ENCODE results near the gene TAOK1. TPM values are rescaled to one million over a fixed set of nuclear protein-coding genes. Genes with fewer than 3 reads are reported as not detected.
"Not testable (repeated sequence)": the region's sequence is repeated elsewhere in the genome, so short reads cannot be mapped to it uniquely, and the experiment has no call there.

TAOK1 gene
- total RNA-seq, 1 donor from 2014 or later = 81.1 TPM

DNA sequence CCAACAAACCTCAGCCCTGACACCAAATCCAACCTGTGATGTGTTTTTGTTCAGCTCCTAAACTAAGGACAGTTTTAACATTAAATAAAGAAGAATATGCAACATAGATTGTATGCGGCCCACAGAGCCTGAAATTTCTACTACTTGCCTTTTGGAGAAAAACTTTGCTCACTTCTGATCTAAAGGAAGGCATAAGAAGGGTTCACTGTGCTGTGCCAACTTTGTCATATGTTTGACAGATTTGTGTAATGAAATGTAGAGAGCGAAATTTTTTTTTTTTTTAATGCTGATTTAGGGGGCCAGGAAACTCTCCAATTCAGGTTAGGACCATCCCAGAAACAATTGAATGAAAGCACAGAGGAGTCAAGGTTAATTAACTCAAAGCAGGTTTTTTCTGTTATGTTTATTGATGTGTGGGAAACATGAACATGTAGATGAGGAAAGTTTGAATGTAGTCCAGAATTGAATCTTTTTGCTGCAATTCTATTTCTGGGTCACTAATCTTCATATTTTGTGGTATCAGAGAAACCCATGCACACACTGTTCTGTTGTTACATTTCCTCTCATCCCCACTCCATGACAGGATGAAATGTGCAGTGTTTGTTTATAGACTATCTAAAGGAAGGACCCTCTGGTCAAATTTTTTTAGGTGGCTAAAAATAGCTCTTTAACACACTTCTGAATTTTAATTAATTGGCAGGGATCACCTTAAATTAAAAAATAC lies 71.5 kb downstream of the TAOK1 start:
- no peak for DNase-seq (ENCODE audit: extremely low spot score, unreplicated experiment)
- H3K4me1 Mint-ChIP-seq (ENCODE audit: unreplicated experiment) = peaks cover 21% of the 10 kb centered on the region
- H3K9me3 Mint-ChIP-seq (ENCODE audit: unreplicated experiment) = no peaks in the 10 kb centered on the region
- peaks cover 30% of the 10 kb centered on the region for H3K36me3 Mint-ChIP-seq (ENCODE audit: unreplicated experiment)
- H3K27me3 Mint-ChIP-seq (ENCODE audit: unreplicated experiment) = no peaks in the 10 kb centered on the region
- peak overlapping the region; percentile 15 for H3K27ac Mint-ChIP-seq (ENCODE audit: unreplicated experiment)
- TF ChIP-seq, protein P1, sequence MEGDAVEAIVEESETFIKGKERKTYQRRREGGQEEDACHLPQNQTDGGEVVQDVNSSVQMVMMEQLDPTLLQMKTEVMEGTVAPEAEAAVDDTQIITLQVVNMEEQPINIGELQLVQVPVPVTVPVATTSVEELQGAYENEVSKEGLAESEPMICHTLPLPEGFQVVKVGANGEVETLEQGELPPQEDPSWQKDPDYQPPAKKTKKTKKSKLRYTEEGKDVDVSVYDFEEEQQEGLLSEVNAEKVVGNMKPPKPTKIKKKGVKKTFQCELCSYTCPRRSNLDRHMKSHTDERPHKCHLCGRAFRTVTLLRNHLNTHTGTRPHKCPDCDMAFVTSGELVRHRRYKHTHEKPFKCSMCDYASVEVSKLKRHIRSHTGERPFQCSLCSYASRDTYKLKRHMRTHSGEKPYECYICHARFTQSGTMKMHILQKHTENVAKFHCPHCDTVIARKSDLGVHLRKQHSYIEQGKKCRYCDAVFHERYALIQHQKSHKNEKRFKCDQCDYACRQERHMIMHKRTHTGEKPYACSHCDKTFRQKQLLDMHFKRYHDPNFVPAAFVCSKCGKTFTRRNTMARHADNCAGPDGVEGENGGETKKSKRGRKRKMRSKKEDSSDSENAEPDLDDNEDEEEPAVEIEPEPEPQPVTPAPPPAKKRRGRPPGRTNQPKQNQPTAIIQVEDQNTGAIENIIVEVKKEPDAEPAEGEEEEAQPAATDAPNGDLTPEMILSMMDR (IDR thresholded peaks at IDR 0.05) = no peak
- H3K4me3 Mint-ChIP-seq (ENCODE audit: unreplicated experiment) = no peak overlapping the region

DNA sequence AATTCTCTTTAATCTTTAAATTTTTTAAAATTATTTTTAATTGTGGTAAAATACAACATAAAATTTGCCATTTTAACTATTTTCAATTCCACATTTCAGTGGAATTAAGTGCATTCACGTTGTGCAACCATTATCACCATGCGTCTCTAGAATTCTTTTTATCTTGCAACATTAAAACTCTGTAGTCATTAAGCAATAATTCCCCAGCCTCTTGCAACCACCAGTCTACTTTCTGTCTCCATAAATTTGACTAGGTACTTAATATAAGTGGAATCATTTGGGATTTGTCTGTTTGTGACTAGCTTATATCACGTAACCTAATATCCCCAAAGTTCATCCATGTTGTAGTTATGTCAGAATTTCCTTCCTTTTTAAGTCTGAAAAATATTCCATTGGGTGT lies 79.1 kb downstream of the TAOK1 start:
- no peaks in the 10 kb centered on the region for H3K27me3 Mint-ChIP-seq (ENCODE audit: unreplicated experiment)
- TF ChIP-seq, protein P1 (IDR thresholded peaks at IDR 0.05) = no peak
- peaks cover 7% of the 10 kb centered on the region for H3K4me1 Mint-ChIP-seq (ENCODE audit: unreplicated experiment)
- H3K36me3 Mint-ChIP-seq (ENCODE audit: unreplicated experiment) = peaks cover 44% of the 10 kb centered on the region
- H3K27ac Mint-ChIP-seq (ENCODE audit: unreplicated experiment) = no peak overlapping the region
- H3K4me3 Mint-ChIP-seq (ENCODE audit: unreplicated experiment) = no peak overlapping the region
- H3K9me3 Mint-ChIP-seq (ENCODE audit: unreplicated experiment) = no peaks in the 10 kb centered on the region
- DNase-seq (ENCODE audit: extremely low spot score, unreplicated experiment) = no peak

- H3K4me1 Mint-ChIP-seq (ENCODE audit: unreplicated experiment); H3K27ac Mint-ChIP-seq (ENCODE audit: unreplicated experiment); DNase-seq (ENCODE audit: extremely low spot score, unreplicated experiment); H3K4me3 Mint-ChIP-seq (ENCODE audit: unreplicated experiment); H3K9me3 Mint-ChIP-seq (ENCODE audit: unreplicated experiment); H3K27me3 Mint-ChIP-seq (ENCODE audit: unreplicated experiment): not testable (repeated sequence)
- H3K36me3 Mint-ChIP-seq (ENCODE audit: unreplicated experiment) = peaks cover 36% of the 10 kb centered on the region
Observed at GRCh38 chr17:29473437-29473836, 83.3 kb downstream of the TAOK1 start.

DNA sequence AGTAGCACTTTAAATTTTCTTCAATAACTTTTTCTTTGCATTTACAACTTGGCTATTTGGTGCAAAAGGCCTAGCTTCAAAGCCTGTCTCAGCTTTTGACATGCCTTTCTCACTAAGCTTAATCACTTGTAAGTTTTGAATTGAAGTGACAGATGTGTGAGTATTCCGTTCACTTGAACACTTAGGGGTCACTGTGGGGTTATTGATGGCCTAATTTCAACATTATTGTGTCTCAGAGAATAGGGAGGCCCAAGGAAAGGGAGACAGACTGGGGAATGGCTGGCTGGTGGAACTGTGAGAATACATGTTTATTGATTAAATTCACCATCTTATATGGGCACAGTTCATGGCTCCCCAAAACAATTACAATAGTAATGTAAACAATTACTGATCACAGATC lies 84.1 kb downstream of the TAOK1 start:
- H3K36me3 Mint-ChIP-seq (ENCODE audit: unreplicated experiment) = peaks cover 35% of the 10 kb centered on the region
- H3K4me1 Mint-ChIP-seq (ENCODE audit: unreplicated experiment) = no peaks in the 10 kb centered on the region
- no peaks in the 10 kb centered on the region for H3K27me3 Mint-ChIP-seq (ENCODE audit: unreplicated experiment)
- H3K4me3 Mint-ChIP-seq (ENCODE audit: unreplicated experiment) = no peak overlapping the region
- H3K27ac Mint-ChIP-seq (ENCODE audit: unreplicated experiment) = no peak overlapping the region
- TF ChIP-seq, protein P1 (IDR thresholded peaks at IDR 0.05) = no peak
- H3K9me3 Mint-ChIP-seq (ENCODE audit: unreplicated experiment) = no peaks in the 10 kb centered on the region
- no peak for DNase-seq (ENCODE audit: extremely low spot score, unreplicated experiment)

DNA sequence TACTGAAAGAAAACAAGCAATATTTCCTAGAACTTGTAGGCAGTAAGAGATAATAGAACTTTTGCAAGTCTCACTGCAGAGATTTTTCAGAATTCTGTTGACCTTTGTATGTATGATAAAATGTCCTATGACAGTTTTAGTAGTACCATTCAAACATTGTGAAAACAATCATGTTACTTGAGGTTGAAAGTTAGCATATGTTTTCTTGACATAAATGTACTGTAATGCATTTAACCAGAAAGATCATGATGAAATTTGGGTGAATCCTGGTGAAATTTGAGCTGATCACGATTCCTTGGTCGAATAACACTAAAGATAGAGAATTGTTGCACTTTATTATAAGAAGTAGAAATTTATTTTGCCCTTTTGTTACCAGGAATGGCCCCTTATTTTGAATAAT lies 85.7 kb downstream of the TAOK1 start:
- no peaks in the 10 kb centered on the region for H3K27me3 Mint-ChIP-seq (ENCODE audit: unreplicated experiment)

GRCh38 chr17:29480249-29480928 lies 90.2 kb downstream of the TAOK1 start:
- not testable (repeated sequence) for H3K4me3 Mint-ChIP-seq (ENCODE audit: unreplicated experiment); H3K27me3 Mint-ChIP-seq (ENCODE audit: unreplicated experiment); H3K27ac Mint-ChIP-seq (ENCODE audit: unreplicated experiment); H3K4me1 Mint-ChIP-seq (ENCODE audit: unreplicated experiment); DNase-seq (ENCODE audit: extremely low spot score, unreplicated experiment); H3K9me3 Mint-ChIP-seq (ENCODE audit: unreplicated experiment)
- peaks cover 13% of the 10 kb centered on the region for H3K36me3 Mint-ChIP-seq (ENCODE audit: unreplicated experiment)

More for the DNA sequence above, 85.7 kb downstream of the TAOK1 start:
- Mint-ChIP-seq H3K4me3 (ENCODE audit: unreplicated experiment) (no peak overlapping the region), H3K9me3 (ENCODE audit: unreplicated experiment) (no peaks in the 10 kb centered on the region), H3K36me3 (ENCODE audit: unreplicated experiment) (peaks cover 27% of the 10 kb centered on the region), H3K27ac (ENCODE audit: unreplicated experiment) (no peak overlapping the region), H3K4me1 (ENCODE audit: unreplicated experiment) (no peaks in the 10 kb centered on the region)
- no peak for DNase-seq (ENCODE audit: extremely low spot score, unreplicated experiment)
- TF ChIP-seq, protein P1 (IDR thresholded peaks at IDR 0.05) = no peak

Data from osteocyte (in vitro differentiated cells).